HepG2 (cell line): ENCODE measurements around the gene IFNB1. TPM values are rescaled to one million over a fixed set of nuclear protein-coding genes. Genes with fewer than 3 reads are reported as not detected.

Experiments used
- ATAC-seq: fragments of 200-7000 bp; cut with Tn5 transposase; 3 replicates; pipeline ENCODE4 v1.9.1; 2020; ENCODE audit warnings: mild to moderate bottlenecking, moderate library complexity
- BruUV-seq: library from RNA; stranded (reverse); fragments of 400-500 nt; replicated peaks from 2 replicates; lab custom pipeline; 2021; lab: Mats Ljungman, UMichigan
- CTCF ChIA-PET: fragments of 300-600 bp; formaldehyde crosslinking; extraction: SDS; loops from one replicate; lab custom pipeline; 2021; ENCODE audit warnings: low total read pairs, inconsistent platforms, low intra/inter-chr PET ratio; lab: Yijun Ruan, JAX
- POLR2A ChIA-PET: fragments of 350-600 bp; sonication (Branson Sonifier 250); formaldehyde crosslinking; loops from one replicate; lab custom pipeline; 2020; ENCODE audit warnings: antibody characterized with exemption, inconsistent platforms; lab: Yijun Ruan, JAX
- DNase-seq: peaks from one replicate; pipeline ENCODE4 v3.0.0-alpha.2; 2015; ENCODE audit warnings: low spot score
- FAIRE-seq: peaks from 3 replicates; lab custom pipeline; 2011; peaks lifted over from hg19 to GRCh38; lab: Jason Lieb, UNC
- H2AFZ ChIP-seq: one replicate; pipeline ENCODE4 v1.6.1; 2011; ENCODE audit warnings: low read length, inconsistent platforms
- H3K27ac ChIP-seq: fragments of 300-600 bp; 3 replicates; pipeline ENCODE4 v1.8.0; 2011; ENCODE audit warnings: mixed run types, mild to moderate bottlenecking, mixed read lengths, low read length, inconsistent platforms; ENCODE audit not compliant: insufficient read depth; ENCODE audit errors: extremely low read length
- H3K27me3 ChIP-seq, 2 experiments: fragments of 200-600 bp in 1 of 2; 2 replicates in 1 of 2; 3 replicates in 1 of 2; pipeline versions ENCODE4 v1.6.0 to v1.8.0; 2011; ENCODE audit warnings: low read length in 2 of 2, mild to moderate bottlenecking in 2 of 2, moderate library complexity in 2 of 2, inconsistent platforms in 1 of 2; ENCODE audit not compliant: insufficient read depth in 2 of 2, control insufficient read depth in 1 of 2
- H3K36me3 ChIP-seq, 2 experiments: fragments of 200-600 bp in 1 of 2; replicated peaks in 1 of 2; 2 replicates in 1 of 2; 3 replicates in 1 of 2; pipeline versions ENCODE4 v1.5.1 to v1.8.0; 2011; ENCODE audit warnings: low read length in 2 of 2, inconsistent platforms in 1 of 2; ENCODE audit not compliant: insufficient read depth in 2 of 2, control insufficient read depth in 1 of 2
- H3K4me1 ChIP-seq: 2 replicates; pipeline ENCODE4 v1.5.1; 2012; ENCODE audit warnings: low read length, inconsistent platforms; ENCODE audit not compliant: insufficient read depth
- H3K4me2 ChIP-seq: 2 replicates; pipeline ENCODE4 v1.6.0; 2011; ENCODE audit warnings: low read depth, low read length, inconsistent platforms
- H3K4me3 ChIP-seq, 3 experiments: fragments of 200-600 bp in 1 of 3; sonication (generic), shearing (Covaris generic) in 1 of 3; replicated peaks in 1 of 3; 2 replicates each; pipeline ENCODE4 v1.5.1; 2011 to 2016; ENCODE audit warnings: low read length in 3 of 3, inconsistent platforms in 2 of 3, low read depth in 2 of 3, mild to moderate bottlenecking in 2 of 3, control low read depth in 1 of 3, mixed read lengths in 1 of 3; ENCODE audit not compliant: insufficient read depth in 1 of 3
- H3K79me2 ChIP-seq: one replicate; pipeline ENCODE4 v1.6.1; 2011; ENCODE audit warnings: low read length, inconsistent platforms; ENCODE audit not compliant: insufficient read depth
- H3K9ac ChIP-seq: 2 replicates; pipeline ENCODE4 v1.6.0; 2011; ENCODE audit warnings: mild to moderate bottlenecking, low read depth, low read length, inconsistent platforms; ENCODE audit not compliant: insufficient read depth
- H3K9me3 ChIP-seq: 2 replicates; pipeline ENCODE4 v1.5.1; 2012; ENCODE audit warnings: mild to moderate bottlenecking, low read length
- H4K20me1 ChIP-seq: 2 replicates; pipeline ENCODE4 v1.6.0; 2011; ENCODE audit warnings: inconsistent platforms, mild to moderate bottlenecking, low read length, moderate library complexity; ENCODE audit not compliant: insufficient read depth
- ATF6 ChIP-seq: sonication (generic); formaldehyde crosslinking; conservative IDR thresholded peaks from 2 replicates; pipeline ENCODE4 v1.4.0; 2020; ENCODE audit warnings: missing genetic modification reagents
- CEBPB ChIP-seq: IDR thresholded peaks from 2 replicates; pipeline ENCODE4 v1.6.1; 2011; ENCODE audit warnings: low read depth, low read length, improper control_type of control experiment, borderline replicate concordance
- ELF4 ChIP-seq: sonication (generic); formaldehyde crosslinking; IDR thresholded peaks from 2 replicates; pipeline ENCODE4 v1.5.0; 2020; ENCODE audit warnings: missing genetic modification reagents, mild to moderate bottlenecking, moderate library complexity, borderline replicate concordance
- IRX3 ChIP-seq: sonication (generic); formaldehyde crosslinking; IDR thresholded peaks from 2 replicates; pipeline ENCODE4 v1.8.1; 2023; ENCODE audit warnings: mild to moderate bottlenecking, low read depth, missing genetic modification reagents, borderline replicate concordance
- RXRB ChIP-seq: IDR thresholded peaks from 2 replicates; pipeline ENCODE4 v1.6.1; 2016; ENCODE audit warnings: borderline replicate concordance, missing genetic modification reagents, missing compliant biosample characterization
- SRY ChIP-seq: sonication (generic); formaldehyde crosslinking; IDR thresholded peaks from 2 replicates; pipeline ENCODE4 v1.8.0; 2022; ENCODE audit warnings: mild to moderate bottlenecking, missing genetic modification reagents
- ZNF121 ChIP-seq: sonication (generic); formaldehyde crosslinking; IDR thresholded peaks from 2 replicates; pipeline ENCODE4 v1.5.0; 2020; ENCODE audit warnings: mild to moderate bottlenecking, missing genetic modification reagents
- ZNF205 ChIP-seq: IDR thresholded peaks from 2 replicates; pipeline ENCODE4 v1.6.1; 2018; ENCODE audit warnings: missing biosample characterization, missing genetic modification reagents
- ZNF326 ChIP-seq: sonication (generic); formaldehyde crosslinking; IDR thresholded peaks from 2 replicates; pipeline ENCODE4 v1.4.0; 2020; ENCODE audit warnings: missing genetic modification reagents, borderline replicate concordance
- WGBS: methylation state at CpG from one replicate; pipeline ENCODE4 v1.1.6; 2017; ENCODE audit warnings: low lambda C conversion rate; 5-methylcytosine and 5-hydroxymethylcytosine counted together
- in situ Hi-C: cut with HindIII; loops from 2 replicates; pipeline ENCODE4 v1.10.0; 2017; ENCODE audit warnings: low pct_unique_long_range_greater_than_20kb; ENCODE audit not compliant: extremely low pct_ligation_motif_present
- intact Hi-C: fragments of 100-400 bp; cut with micrococcal nuclease; formaldehyde crosslinking; loops from one replicate; pipeline ENCODE4 v1.10.0; 2022; ENCODE audit not compliant: unreplicated experiment
- polyA plus RNA-seq, 8 experiments: library from polyadenylated mRNA; depleted of rRNA in 3 of 8; stranded (reverse) in 7 of 8; unstranded in 1 of 8; fragments of >200 nt; fragmentation: Illumina TruSeq in 4 of 8; extraction: Trizol in 4 of 8; gene quantifications; 2 replicates each; pipeline versions ENCODE4 v1.2.1 to v1.2.3, GENCODE V29; 2011 to 2016; ENCODE audit warnings: low read depth in 4 of 8, missing spikeins in 1 of 8, mixed read lengths in 1 of 8; ENCODE audit not compliant: insufficient read depth in 1 of 8
- total RNA-seq, 5 experiments: library from RNA; depleted of rRNA; stranded (reverse); fragments of >200 nt; fragmentation: Illumina TruSeq; extraction: Trizol; gene quantifications; 2 replicates each; pipeline ENCODE4 v1.2.3, GENCODE V29; 2016; ENCODE audit warnings: low read depth in 1 of 5
- TF ChIP-seq, protein P1 (sequence below): sonication (generic); formaldehyde crosslinking; IDR thresholded peaks from 2 replicates; pipeline ENCODE4 v1.4.0; 2020; ENCODE audit warnings: missing genetic modification reagents
- TF ChIP-seq, protein P2 (sequence below): sonication (generic); formaldehyde crosslinking; IDR thresholded peaks from 2 replicates; pipeline ENCODE4 v1.4.0; 2020; ENCODE audit warnings: missing genetic modification reagents

The IFNB1 gene
- total and polyA plus RNA-seq, 2 of the 13 experiments (the other 11 are each of a cell fraction or from before 2014, with no cell fraction given): not detected

DNA sequence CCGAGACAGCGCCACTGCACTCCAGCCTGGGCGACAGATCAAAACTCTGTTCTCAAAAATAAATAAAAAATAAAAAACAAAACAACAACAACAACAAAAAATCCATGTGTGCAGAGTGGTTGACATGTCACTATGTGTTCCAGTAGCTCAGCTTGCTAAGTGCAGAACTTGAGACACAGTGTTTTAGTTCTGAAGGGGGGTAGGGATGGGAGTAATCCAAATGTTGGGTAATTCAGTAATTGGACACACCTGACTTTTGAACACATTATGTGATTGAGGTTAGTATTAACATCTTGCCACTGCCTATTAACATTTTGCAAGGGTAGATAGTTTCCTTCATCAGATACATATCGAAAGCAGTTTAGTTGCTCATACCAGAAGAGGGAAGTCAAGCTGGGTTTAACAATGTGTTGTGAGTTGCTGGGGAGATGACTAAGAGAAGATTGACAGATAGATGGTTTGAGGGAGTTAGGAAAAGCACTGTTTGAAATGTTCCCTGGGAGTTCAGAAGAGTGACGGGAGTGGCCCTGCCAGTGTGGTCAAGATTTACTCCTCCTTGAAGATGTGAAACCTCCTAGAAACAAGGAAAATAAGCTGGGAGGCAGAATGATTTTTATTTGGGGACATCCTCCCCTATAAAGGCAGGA lies 47.2 kb downstream of the IFNB1 start:
- no peak overlapping the region for H3K9ac ChIP-seq
- no peak for ATAC-seq
- no TSS peak for BruUV-seq

More for the DNA sequence above, 47.2 kb downstream of the IFNB1 start:
- no peaks in the 10 kb centered on the region for H3K27me3 ChIP-seq
- H3K4me3 ChIP-seq: no peak overlapping the region
- DNase-seq (no peak), FAIRE-seq (no peak)
- intact Hi-C loops: no loop called here
- H3K79me2 ChIP-seq: no peaks in the 10 kb centered on the region
- 62% methylated on average over 5 of the region's 5 CpGs for WGBS
- H4K20me1 ChIP-seq: no peaks in the 10 kb centered on the region
- no peaks in the 10 kb centered on the region for H3K9me3 ChIP-seq
- TF ChIP-seq ZNF326 (CRISPR knock-in tag) (no peak), RXRB (CRISPR knock-in tag) (no peak), ELF4 (CRISPR knock-in tag) (no peak), ZNF205 (CRISPR knock-in tag) (no peak), ATF6 (CRISPR knock-in tag) (no peak), IRX3 (no peak), SRY (CRISPR knock-in tag) (no peak), CEBPB (no peak), ZNF121 (no peak)
- TF ChIP-seq, protein P1, sequence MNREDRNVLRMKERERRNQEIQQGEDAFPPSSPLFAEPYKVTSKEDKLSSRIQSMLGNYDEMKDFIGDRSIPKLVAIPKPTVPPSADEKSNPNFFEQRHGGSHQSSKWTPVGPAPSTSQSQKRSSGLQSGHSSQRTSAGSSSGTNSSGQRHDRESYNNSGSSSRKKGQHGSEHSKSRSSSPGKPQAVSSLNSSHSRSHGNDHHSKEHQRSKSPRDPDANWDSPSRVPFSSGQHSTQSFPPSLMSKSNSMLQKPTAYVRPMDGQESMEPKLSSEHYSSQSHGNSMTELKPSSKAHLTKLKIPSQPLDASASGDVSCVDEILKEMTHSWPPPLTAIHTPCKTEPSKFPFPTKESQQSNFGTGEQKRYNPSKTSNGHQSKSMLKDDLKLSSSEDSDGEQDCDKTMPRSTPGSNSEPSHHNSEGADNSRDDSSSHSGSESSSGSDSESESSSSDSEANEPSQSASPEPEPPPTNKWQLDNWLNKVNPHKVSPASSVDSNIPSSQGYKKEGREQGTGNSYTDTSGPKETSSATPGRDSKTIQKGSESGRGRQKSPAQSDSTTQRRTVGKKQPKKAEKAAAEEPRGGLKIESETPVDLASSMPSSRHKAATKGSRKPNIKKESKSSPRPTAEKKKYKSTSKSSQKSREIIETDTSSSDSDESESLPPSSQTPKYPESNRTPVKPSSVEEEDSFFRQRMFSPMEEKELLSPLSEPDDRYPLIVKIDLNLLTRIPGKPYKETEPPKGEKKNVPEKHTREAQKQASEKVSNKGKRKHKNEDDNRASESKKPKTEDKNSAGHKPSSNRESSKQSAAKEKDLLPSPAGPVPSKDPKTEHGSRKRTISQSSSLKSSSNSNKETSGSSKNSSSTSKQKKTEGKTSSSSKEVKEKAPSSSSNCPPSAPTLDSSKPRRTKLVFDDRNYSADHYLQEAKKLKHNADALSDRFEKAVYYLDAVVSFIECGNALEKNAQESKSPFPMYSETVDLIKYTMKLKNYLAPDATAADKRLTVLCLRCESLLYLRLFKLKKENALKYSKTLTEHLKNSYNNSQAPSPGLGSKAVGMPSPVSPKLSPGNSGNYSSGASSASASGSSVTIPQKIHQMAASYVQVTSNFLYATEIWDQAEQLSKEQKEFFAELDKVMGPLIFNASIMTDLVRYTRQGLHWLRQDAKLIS: no peak
- TF ChIP-seq, protein P2, sequence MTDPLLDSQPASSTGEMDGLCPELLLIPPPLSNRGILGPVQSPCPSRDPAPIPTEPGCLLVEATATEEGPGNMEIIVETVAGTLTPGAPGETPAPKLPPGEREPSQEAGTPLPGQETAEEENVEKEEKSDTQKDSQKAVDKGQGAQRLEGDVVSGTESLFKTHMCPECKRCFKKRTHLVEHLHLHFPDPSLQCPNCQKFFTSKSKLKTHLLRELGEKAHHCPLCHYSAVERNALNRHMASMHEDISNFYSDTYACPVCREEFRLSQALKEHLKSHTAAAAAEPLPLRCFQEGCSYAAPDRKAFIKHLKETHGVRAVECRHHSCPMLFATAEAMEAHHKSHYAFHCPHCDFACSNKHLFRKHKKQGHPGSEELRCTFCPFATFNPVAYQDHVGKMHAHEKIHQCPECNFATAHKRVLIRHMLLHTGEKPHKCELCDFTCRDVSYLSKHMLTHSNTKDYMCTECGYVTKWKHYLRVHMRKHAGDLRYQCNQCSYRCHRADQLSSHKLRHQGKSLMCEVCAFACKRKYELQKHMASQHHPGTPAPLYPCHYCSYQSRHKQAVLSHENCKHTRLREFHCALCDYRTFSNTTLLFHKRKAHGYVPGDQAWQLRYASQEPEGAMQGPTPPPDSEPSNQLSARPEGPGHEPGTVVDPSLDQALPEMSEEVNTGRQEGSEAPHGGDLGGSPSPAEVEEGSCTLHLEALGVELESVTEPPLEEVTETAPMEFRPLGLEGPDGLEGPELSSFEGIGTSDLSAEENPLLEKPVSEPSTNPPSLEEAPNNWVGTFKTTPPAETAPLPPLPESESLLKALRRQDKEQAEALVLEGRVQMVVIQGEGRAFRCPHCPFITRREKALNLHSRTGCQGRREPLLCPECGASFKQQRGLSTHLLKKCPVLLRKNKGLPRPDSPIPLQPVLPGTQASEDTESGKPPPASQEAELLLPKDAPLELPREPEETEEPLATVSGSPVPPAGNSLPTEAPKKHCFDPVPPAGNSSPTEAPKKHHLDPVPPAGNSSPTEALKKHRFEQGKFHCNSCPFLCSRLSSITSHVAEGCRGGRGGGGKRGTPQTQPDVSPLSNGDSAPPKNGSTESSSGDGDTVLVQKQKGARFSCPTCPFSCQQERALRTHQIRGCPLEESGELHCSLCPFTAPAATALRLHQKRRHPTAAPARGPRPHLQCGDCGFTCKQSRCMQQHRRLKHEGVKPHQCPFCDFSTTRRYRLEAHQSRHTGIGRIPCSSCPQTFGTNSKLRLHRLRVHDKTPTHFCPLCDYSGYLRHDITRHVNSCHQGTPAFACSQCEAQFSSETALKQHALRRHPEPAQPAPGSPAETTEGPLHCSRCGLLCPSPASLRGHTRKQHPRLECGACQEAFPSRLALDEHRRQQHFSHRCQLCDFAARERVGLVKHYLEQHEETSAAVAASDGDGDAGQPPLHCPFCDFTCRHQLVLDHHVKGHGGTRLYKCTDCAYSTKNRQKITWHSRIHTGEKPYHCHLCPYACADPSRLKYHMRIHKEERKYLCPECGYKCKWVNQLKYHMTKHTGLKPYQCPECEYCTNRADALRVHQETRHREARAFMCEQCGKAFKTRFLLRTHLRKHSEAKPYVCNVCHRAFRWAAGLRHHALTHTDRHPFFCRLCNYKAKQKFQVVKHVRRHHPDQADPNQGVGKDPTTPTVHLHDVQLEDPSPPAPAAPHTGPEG (CRISPR knock-in tag): no peak
- no peak overlapping the region for H2AFZ ChIP-seq
- CTCF ChIA-PET: no interaction called here
- in situ Hi-C loops: no loop called here
- no peaks in the 10 kb centered on the region for H3K4me1 ChIP-seq
- POLR2A ChIA-PET: no interaction called here
- no peaks in the 10 kb centered on the region for H3K36me3 ChIP-seq
- no peak overlapping the region for H3K4me2 ChIP-seq
- H3K27ac ChIP-seq: no peak overlapping the region
